Heart right ventricle (tissue), 16 donors: ENCODE data around the gene PNMA8B. TPM values are rescaled to one million over a fixed set of nuclear protein-coding genes. Genes with fewer than 3 reads are reported as not detected.
A peak's percentile ranks its signal among the peaks of the same experiment; 100 is the strongest.

Experiments
- ATAC-seq, 8 donors: fragments of 200-7000 bp; cut with Tn5 transposase; one replicate each; pipeline ENCODE4 v1.9.1; 2020; ENCODE audit warnings: mild to moderate bottlenecking in 8 of 8, moderate library complexity in 8 of 8, moderate number of reproducible peaks in 1 of 8
- DNase-seq, 2 donors: peaks; one replicate each; pipeline ENCODE4 v3.0.0-alpha.2; 2020
- H3K27ac ChIP-seq, 10 donors: fragments of 200-600 bp; sonication (generic) in 2 of 10; one replicate each; pipeline versions ENCODE4 v1.5.0 to v1.8.0; 2020 to 2022; ENCODE audit warnings: mild to moderate bottlenecking in 3 of 10
- H3K27me3 ChIP-seq, 7 donors: fragments of 200-600 bp; one replicate each; pipeline ENCODE4 v1.8.0; 2021 to 2022; ENCODE audit warnings: mild to moderate bottlenecking in 2 of 7
- H3K36me3 ChIP-seq, 9 donors: fragments of 200-600 bp; sonication (generic) in 1 of 9; one replicate each; pipeline versions ENCODE4 v1.5.0 to v1.8.0; 2020 to 2022; ENCODE audit warnings: mild to moderate bottlenecking in 2 of 9
- H3K4me1 ChIP-seq, 9 donors: fragments of 200-600 bp; sonication (generic) in 1 of 9; one replicate each; pipeline versions ENCODE4 v1.5.0 to v1.8.0; 2020 to 2022; ENCODE audit warnings: mild to moderate bottlenecking in 4 of 9
- H3K4me3 ChIP-seq, 10 donors: fragments of 200-600 bp; sonication (generic) in 2 of 10; one replicate each; pipeline versions ENCODE4 v1.5.0 to v1.8.0; 2020 to 2022; ENCODE audit warnings: mild to moderate bottlenecking in 7 of 10, moderate library complexity in 2 of 10
- H3K9me3 ChIP-seq, 11 donors: fragments of 200-600 bp in 10 of 11; sonication (generic) in 2 of 11; one replicate each; pipeline versions ENCODE4 v1.5.0 to v1.8.0; 2013 to 2022; ENCODE audit warnings: mild to moderate bottlenecking in 2 of 11, control low read depth in 1 of 11, moderate library complexity in 1 of 11
- WGBS, 2 donors: extraction: QIAGEN DNeasy Blood & Tissue Kit; methylation state at CpG; one replicate each; pipeline ENCODE4 v1.1.7; 2013; ENCODE audit warnings: inconsistent platforms in 1 of 2; 5-methylcytosine and 5-hydroxymethylcytosine counted together
- intact Hi-C, 10 donors: fragments of 100-400 bp; cut with DNase I; formaldehyde crosslinking; loops; one replicate each; pipeline versions ENCODE4 v1.11.1 to v1.14.2; 2022
- polyA plus RNA-seq, 2 donors: library from polyadenylated mRNA; stranded (reverse); fragments of 200-250 nt; gene quantifications; one replicate each; pipeline ENCODE4 v1.2.3, GENCODE V29; 2013
- total RNA-seq, 10 donors: library from RNA; stranded (reverse); fragmentation: NEBNext Ultra II Directional in 3 of 10; extraction: Animal tissue kit (Norgen Biotek cat#: 25700) in 3 of 10; gene quantifications; one replicate each; pipeline versions ENCODE4 v1.2.1 to v1.2.4, GENCODE V29; 2021 to 2023
- TF ChIP-seq, protein P1 (sequence below), 9 donors: fragments of 200-600 bp; sonication (generic) in 2 of 9; IDR thresholded peaks; one replicate each; pipeline versions ENCODE4 v1.5.0 to v1.8.0; 2021 to 2022; ENCODE audit warnings: antibody characterized with exemption in 9 of 9, mild to moderate bottlenecking in 5 of 9, moderate library complexity in 1 of 9
- donor health status: Arrhythmogenic right ventricular cardiomyopathy.
- donor health status: ischemic (EF 13 %, LVEDD 7.1; RV severe dilation, severe dysfunction).
- donor health status: healthy with polysubstance abuse.
- donor health status: DM: no; HTN: yes; CAD: no.
- donor health status: DM: no; HTN: no; CAD: no.
- donor health status: ischemic (EF 25% LVEDD 6.9; RV normal size, moderate dysfunction).
- donor health status: ischemic (EF 25% LVEDD 5.7; RV mildly dilated, moderate dysfunction).
- donor health status: healthy.
- donor health status: DM: yes; HTN: yes; CAD: no.
- donor health status: Ischemic cardiomyopathy.
- donor health status: ischemic (EF 35%, LVEDD 5.7; RV mildly dilated, moderate dysfunction).
- donor health status: nonischemic (EF 11% LVEDD 7.7; RV severe dilation, severe dysfunction).
- donor health status: DM: yes; HTN: yes; CAD: no.
- donor health status: PGD.
- donor health status: ischemic (EF 29% LVEDD 5.4; RV normal size, mild dysfunction).
- donor health status: nonischemic (EF 23%, LVEDD 6.1; RV moderate dilation, normal function).

PNMA8B gene
- total and polyA plus RNA-seq, 12 donors, result 0.37 to 0.95 (median 0.65) TPM

DNA sequence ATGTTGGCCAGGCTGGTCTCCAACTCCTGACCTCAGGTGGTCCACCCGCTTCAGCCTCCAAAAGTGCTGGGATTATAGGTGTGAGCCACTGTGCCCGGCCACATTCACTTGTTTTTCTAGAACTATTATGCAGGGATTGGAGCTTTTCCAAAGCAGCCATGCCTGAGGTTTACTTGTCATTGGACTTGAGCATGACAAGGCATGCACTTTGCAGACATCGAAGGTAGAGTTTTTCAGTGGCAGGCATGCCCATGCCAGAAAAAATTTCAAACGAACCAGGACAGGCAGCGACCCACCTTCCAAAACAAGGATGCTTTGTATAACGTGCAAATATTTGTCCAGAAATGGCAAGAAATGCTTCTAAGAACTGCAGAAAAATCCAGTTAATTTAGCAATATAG is 42.0 kb downstream of the PNMA8B start:
- no peak overlapping the region for H3K27ac ChIP-seq
- H3K4me3 ChIP-seq, result no peak overlapping the region
- no peaks in the 10 kb centered on the region for H3K36me3 ChIP-seq
- H3K4me1 ChIP-seq, result peaks cover 0 to 12% (median 0%) of the 10 kb centered on the region in 9 donors
- TF ChIP-seq, protein P1, sequence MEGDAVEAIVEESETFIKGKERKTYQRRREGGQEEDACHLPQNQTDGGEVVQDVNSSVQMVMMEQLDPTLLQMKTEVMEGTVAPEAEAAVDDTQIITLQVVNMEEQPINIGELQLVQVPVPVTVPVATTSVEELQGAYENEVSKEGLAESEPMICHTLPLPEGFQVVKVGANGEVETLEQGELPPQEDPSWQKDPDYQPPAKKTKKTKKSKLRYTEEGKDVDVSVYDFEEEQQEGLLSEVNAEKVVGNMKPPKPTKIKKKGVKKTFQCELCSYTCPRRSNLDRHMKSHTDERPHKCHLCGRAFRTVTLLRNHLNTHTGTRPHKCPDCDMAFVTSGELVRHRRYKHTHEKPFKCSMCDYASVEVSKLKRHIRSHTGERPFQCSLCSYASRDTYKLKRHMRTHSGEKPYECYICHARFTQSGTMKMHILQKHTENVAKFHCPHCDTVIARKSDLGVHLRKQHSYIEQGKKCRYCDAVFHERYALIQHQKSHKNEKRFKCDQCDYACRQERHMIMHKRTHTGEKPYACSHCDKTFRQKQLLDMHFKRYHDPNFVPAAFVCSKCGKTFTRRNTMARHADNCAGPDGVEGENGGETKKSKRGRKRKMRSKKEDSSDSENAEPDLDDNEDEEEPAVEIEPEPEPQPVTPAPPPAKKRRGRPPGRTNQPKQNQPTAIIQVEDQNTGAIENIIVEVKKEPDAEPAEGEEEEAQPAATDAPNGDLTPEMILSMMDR (IDR thresholded peaks at IDR 0.05), result no peak
- intact Hi-C loops, result no loop called here
- 86 to 89% methylated on average over 6 of the region's 6 CpGs for WGBS, 2 donors
- ATAC-seq (no peak), DNase-seq (no peak)
- H3K9me3 ChIP-seq, result peaks cover 0 to 12% (median 0%) of the 10 kb centered on the region in 11 donors
- peaks cover 0 to 20% (median 0%) of the 10 kb centered on the region in 7 donors for H3K27me3 ChIP-seq

DNA sequence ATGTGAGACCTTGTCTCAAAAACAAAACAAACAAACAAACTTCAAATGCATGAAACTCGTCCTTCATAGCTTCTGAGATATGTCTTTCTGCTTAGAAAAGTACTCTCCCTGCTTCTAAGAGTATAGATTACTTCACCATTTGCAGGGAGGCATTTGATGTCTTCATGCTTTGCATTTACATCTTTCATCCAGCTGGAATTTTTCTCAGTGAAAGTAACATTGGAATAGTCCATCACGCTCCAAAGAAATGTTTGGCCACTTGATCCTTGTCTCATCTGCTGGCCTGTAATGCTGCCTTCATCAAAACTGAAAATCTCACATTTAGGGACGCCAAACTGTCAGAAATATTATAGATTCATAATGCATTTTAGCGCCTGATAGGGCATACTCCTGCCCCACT is 43.5 kb downstream of the PNMA8B start:
- TF ChIP-seq, protein P1 (IDR thresholded peaks at IDR 0.05), result no peak
- peaks cover 0 to 13% (median 0%) of the 10 kb centered on the region in 7 donors for H3K27me3 ChIP-seq
- H3K36me3 ChIP-seq, result no peaks in the 10 kb centered on the region
- H3K9me3 ChIP-seq, result peaks cover 0 to 12% (median 0%) of the 10 kb centered on the region in 11 donors
- ATAC-seq, result no peak
- DNase-seq, result no peak
- peak overlapping the region in 1 of 10 donors; percentile 22 for H3K27ac ChIP-seq
- no peak overlapping the region for H3K4me3 ChIP-seq
- intact Hi-C loops, result no loop called here
- 50 to 52% methylated on average over 4 of the region's 4 CpGs for WGBS, 2 donors
- peaks cover 0 to 15% (median 0%) of the 10 kb centered on the region in 9 donors for H3K4me1 ChIP-seq

DNA sequence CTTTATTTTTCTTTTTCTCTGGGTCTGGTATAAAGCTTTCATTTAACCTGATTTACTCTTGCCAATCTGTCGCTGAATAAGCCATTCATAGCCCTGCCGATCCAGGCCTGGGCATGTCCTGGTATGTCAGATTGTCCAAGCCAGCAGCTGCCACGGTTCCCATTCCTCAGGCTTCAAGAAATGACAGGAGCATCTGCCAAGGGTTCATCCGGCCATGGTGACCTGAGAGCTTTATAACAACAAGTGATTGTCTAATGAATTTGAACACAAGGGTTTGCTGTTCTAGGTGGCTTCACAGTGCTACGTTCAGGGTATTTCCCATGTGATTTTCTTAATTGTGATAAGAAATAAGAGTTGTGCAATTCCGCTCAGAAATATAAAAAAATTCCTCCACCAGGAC is 44.3 kb downstream of the PNMA8B start:
- Histone ChIP-seq H3K27me3 (peaks cover 0 to 7% (median 0%) of the 10 kb centered on the region in 7 donors), H3K4me3 (no peak overlapping the region), H3K9me3 (peaks cover 0 to 12% (median 0%) of the 10 kb centered on the region in 11 donors), H3K36me3 (no peaks in the 10 kb centered on the region), H3K27ac (peak overlapping the region in 2 of 10 donors; percentile 23 to 45), H3K4me1 (peaks cover 0 to 19% (median 0%) of the 10 kb centered on the region in 9 donors)
- ATAC-seq, result peak in 1 of 8 donors; percentile 20
- WGBS, 2 donors, result 36 to 42% methylated on average over 6 of the region's 6 CpGs
- no peak for DNase-seq
- intact Hi-C loops, result no loop called here
- TF ChIP-seq, protein P1 (IDR thresholded peaks at IDR 0.05), result no peak

DNA sequence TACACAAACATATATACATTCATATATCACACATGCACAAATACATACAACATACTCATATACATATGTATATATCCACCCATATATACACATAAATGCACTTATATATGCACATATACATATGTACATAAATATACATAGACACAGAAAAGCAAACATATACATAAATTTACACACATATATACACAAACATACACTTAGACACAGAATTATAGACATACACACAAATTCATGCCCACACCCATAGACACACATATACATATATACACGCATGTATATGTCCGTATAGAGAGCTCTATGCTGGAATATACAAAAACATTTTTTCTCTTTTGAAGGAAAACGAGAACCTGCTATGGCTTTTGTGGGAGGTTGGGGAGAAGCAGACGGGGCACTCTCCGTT is 44.9 kb downstream of the PNMA8B start:
- TF ChIP-seq, protein P1 (IDR thresholded peaks at IDR 0.05), result no peak
- H3K9me3 ChIP-seq, result peaks cover 0 to 12% (median 0%) of the 10 kb centered on the region in 11 donors
- ATAC-seq (no peak), DNase-seq (no peak)
- H3K4me1 ChIP-seq, result peaks cover 0 to 19% (median 0%) of the 10 kb centered on the region in 9 donors
- H3K27me3 ChIP-seq, result peaks cover 0 to 6% (median 0%) of the 10 kb centered on the region in 7 donors
- H3K27ac ChIP-seq, result peak overlapping the region in 2 of 10 donors; percentile 23 to 45
- 45 to 63% methylated on average over 5 of the region's 5 CpGs for WGBS, 2 donors
- H3K4me3 ChIP-seq, result no peak overlapping the region
- intact Hi-C loops, result no loop called here
- H3K36me3 ChIP-seq, result no peaks in the 10 kb centered on the region
